ENCODE measurements around the gene CUBN. TPM values are rescaled to one million over a fixed set of nuclear protein-coding genes. Genes with fewer than 3 reads are reported as not detected.

Gene CUBN
- polyA plus RNA-seq, 1 donor = 276 TPM

GRCh38 chr10:17041626-17042520 lies 87.7 kb downstream of the CUBN start:
- no peak for DNase-seq

GRCh38 chr10:17038627-17039026 lies 91.0 kb downstream of the CUBN start:
- no peak for DNase-seq

GRCh38 chr10:17037910-17038309 lies 91.7 kb downstream of the CUBN start:
- DNase-seq = no peak

- no peak for DNase-seq
These were observed 94.2 kb downstream of the CUBN start for GRCh38 chr10:17035446-17035845.

- DNase-seq = no peak
These were observed 95.9 kb downstream of the CUBN start for GRCh38 chr10:17033529-17034260.

GRCh38 chr10:17031637-17032635 lies 97.7 kb downstream of the CUBN start:
- no peak for DNase-seq

- DNase-seq = no peak
These were observed 99.9 kb downstream of the CUBN start for GRCh38 chr10:17029581-17030271.

GRCh38 chr10:17029239-17029580 lies 100.4 kb downstream of the CUBN start:
- DNase-seq = no peak

- DNase-seq = no peak
These were observed 100.8 kb downstream of the CUBN start for GRCh38 chr10:17028798-17029197.

- no peak for DNase-seq
These were observed 102.7 kb downstream of the CUBN start for GRCh38 chr10:17026686-17027485.

GRCh38 chr10:17025444-17026295 lies 103.9 kb downstream of the CUBN start:
- DNase-seq = no peak

- no peak for DNase-seq
These were observed 105.2 kb downstream of the CUBN start for GRCh38 chr10:17024461-17024860.

GRCh38 chr10:17023386-17024298 lies 106.0 kb downstream of the CUBN start:
- peak; percentile 59 for DNase-seq

GRCh38 chr10:17022896-17023295 lies 106.7 kb downstream of the CUBN start:
- DNase-seq = no peak

- DNase-seq = no peak
These were observed 107.2 kb downstream of the CUBN start for GRCh38 chr10:17022466-17022825.

GRCh38 chr10:17021656-17022465 lies 107.8 kb downstream of the CUBN start:
- DNase-seq = no peak

GRCh38 chr10:17019696-17020095 lies 109.9 kb downstream of the CUBN start:
- DNase-seq = no peak

Data from left kidney (tissue), 2 donors.